Measurements from ENCODE around the gene TMIGD3.

DNA sequence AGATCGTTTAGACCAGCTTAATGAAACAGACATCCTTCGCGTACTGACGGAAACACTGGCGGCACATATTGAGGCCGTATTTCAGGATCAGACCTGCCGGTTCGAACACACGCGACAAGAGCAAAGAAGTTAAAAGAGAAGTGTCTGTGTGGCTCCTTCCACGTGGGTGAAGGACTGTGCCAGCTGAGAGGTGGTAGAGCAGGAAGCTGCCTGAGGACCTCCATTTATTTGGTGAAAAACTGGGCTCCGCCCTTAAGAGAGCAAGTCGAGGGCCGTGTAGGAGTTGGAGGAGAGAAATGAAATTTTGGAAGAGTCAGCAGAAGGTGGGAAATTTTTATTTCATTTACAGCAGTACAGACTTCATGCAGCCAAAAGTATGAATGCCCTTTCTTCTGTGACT, 38.8 kb upstream of the TMIGD3 start:
- TF ChIP-seq CTCF (IDR thresholded peaks at IDR 0.05), result no peak
- TF ChIP-seq POLR2A (IDR thresholded peaks at IDR 0.05), result no peak
